Left renal pelvis (tissue), 4 donors: Measurements from ENCODE around the gene ADCY9. TPM values are rescaled to one million over a fixed set of nuclear protein-coding genes. Genes with fewer than 3 reads are reported as not detected.
"Not testable (repeated sequence)": the region's sequence is repeated elsewhere in the genome, so short reads cannot be mapped to it uniquely, and the experiment has no call there.

Experiments used
- DNase-seq, 4 donors: peaks; one replicate each; pipeline ENCODE4 v3.0.0-alpha.2; 2013; ENCODE audit warnings: low read depth in 4 of 4, low spot score in 3 of 4
- polyA plus RNA-seq, 4 donors: library from polyadenylated mRNA; unstranded; fragments of 120-200 nt; gene quantifications; one replicate each; pipeline ENCODE4 v1.2.1, GENCODE V29; 2013; ENCODE audit not compliant: insufficient read length in 4 of 4

The ADCY9 gene
- polyA plus RNA-seq, 4 donors, result 7.9 to 8.7 (median 8.0) TPM

DNA sequence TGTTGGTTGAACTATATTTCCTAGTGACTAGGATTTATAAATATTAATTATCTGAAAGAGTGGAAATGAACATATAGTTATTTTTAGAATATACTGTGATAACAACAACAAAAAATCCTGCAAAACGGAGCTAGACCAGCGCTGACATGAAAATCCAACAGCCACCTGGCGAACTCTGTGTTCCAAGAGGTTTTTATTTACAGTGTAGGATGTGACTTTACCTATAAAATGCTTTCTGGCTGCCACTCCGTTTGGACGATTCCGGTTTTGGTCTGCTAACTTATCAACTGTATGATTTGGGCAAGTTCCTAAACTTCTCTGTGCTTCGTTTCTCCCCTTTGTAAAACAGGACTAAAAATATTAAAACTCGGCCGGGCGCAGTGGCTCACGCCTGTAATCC lies 73.7 kb downstream of the ADCY9 start:
- no peak for DNase-seq

DNA sequence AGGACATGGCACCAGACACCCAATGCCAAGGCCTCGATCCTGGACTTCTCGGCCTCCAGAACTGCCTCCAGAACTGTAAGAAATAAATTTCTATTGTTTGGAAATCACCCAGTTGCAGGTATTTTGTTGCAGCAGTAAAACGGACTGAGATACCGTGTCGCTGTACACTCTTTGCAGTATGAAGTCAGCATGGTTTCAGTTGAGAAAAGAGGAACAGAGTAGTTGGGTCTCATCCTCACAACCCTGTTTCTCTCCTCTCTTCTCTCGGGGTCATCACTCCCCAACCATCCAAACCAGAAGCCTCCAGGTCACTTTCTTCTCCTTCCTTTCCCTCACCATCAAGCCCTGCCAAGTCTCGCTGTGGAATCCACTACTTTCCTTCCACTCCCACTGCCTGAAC lies 77.8 kb downstream of the ADCY9 start:
- DNase-seq, result no peak

DNA sequence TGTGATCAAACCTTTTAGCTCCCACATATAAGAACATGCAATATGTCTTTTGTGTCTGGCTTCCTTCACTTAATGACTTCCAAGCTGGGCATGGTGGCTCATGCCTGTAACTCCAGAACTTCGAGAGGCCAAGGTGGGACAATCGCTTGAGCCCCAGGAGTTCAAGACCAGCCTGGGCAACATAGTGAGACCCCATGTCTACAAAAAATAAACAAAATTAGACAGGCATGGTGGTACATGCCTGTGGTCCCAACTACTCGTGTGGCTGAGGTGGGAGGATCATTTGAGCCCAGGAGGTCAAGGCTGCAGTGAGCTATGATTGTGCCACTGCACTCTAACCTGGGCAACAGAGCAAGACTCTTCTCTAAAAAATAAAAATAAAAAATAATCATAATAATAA lies 79.3 kb downstream of the ADCY9 start:
- not testable (repeated sequence) for DNase-seq

DNA sequence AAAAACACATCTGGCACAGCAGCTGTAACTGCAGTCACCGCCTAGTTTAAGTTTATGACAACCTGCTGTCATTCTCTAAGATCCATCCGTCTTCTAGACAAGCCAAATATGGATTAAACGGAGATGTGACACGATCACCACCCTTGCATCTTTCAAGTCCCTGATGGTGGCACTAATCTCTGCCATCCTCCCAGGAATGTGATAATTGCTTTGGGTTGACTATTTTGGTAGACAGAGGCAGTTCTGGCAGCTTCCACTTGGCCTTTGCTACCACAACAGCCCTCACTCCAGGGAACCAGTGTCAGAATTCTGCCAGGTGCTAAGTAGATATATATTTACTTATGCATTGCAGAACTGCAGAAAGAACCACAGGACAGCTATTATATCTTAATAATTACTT lies 81.3 kb downstream of the ADCY9 start:
- DNase-seq, result no peak

DNA sequence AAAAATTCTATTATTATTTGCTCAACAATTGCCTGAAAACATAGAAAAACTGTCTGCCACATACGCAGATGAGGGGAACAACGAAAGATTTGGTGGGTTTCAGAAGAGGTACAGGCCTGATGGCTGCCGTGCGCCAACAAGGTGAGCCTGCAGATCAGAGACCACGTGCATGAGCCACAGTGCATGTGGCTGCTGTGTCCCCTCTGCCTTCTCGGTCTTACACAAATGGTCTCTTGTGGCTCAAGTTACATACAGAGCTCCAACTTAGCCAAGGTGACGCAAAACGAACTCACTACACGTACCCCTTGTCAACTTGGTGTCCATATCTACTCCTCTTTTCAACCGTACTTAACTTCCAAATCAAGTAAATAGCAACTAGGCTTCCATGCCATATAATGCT lies 82.3 kb downstream of the ADCY9 start:
- no peak for DNase-seq

DNA sequence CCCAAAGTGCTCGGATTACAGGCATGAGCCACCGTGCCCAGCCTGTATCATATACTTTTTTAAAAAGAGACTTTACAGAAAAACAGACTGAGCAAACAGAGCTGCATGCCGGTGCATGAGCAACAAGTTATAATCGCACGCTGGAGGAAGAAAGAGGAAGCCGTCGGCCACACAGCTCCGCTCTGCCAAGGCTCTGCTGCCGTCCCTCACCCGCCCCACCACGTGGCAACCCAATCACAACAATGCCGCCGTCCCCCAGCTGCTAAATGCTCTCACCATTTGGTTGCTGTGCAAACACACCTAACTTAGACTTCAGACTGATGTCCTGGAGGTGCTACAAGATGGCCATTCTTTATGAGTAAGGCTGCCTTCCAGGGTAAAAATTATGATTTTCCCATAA lies 83.5 kb downstream of the ADCY9 start:
- no peak for DNase-seq

DNA sequence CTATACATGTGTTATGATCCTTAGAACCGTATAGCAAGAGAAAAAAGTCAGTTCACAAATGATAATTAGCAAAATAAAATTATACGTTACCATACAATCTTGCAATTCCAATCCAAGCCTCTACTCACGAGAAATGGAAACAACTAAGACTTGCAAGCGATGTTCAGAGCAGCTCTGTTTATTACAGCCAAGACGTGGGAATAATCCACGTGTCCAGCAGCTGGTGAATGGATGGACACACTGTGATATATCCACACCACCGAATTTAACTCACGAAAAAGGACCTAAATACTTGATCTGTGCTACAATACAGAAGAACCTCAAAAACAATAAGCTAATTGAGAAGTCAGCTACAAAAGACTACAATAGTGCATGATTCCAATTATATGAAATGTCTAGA lies 88.1 kb downstream of the ADCY9 start:
- no peak for DNase-seq

DNA sequence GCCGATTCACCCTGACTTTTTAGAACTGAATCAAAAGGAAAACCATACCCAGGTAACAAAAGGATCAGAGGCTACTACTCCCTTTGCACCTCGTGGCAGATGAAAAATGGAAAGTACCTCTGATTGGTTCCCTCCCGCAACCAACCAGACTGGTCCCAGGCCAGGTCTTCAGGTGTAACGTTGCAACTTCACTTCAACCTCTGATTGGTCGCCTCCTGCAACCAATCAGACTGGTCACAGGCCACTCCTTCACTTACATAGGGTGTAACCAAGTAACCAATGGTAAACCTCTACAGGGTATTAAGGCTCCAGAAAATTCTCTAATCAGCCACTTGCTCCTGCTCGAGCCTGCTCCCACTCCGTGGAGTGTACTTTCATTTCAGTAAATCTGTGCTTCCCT lies 89.4 kb downstream of the ADCY9 start:
- no peak for DNase-seq

DNA sequence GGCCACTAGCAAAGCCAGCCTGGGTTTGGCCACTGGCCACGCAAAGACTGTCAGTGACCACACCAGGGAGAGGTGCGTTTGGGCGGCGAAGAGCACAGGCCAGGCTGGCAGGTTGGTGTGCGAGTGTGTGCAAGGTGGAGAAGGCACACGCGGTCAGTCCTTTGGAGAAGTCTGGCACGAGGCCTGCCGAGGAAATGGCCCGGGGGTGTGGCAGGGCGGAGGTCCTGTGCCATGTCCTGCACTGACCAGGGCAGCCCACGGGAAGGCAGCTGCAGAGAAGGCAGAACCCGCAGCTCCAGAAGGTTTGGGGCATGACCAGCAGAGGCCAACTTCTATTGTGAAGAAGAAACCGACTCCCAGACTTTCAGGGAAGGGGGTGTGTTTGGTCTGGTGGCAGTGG lies 90.8 kb downstream of the ADCY9 start:
- no peak for DNase-seq

DNA sequence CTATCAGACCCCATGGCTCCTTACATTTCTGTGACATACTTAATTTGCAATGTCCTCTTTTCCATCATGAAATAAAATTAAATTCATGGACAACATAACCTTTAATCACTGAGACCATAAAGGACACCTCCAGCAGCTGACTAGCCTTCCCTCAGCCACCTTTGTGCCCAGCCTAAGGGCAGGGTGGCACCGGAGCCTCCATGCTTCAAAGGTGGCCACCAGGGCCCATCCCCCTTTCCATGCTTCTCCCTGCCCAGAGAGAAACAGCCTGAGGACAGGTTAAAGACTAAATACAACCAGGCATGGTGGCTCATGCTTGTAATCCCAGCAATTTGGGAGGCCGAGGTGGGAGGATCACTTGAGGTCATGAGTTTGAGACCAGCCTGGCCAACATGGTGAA lies 94.3 kb downstream of the ADCY9 start:
- DNase-seq, result no peak

DNA sequence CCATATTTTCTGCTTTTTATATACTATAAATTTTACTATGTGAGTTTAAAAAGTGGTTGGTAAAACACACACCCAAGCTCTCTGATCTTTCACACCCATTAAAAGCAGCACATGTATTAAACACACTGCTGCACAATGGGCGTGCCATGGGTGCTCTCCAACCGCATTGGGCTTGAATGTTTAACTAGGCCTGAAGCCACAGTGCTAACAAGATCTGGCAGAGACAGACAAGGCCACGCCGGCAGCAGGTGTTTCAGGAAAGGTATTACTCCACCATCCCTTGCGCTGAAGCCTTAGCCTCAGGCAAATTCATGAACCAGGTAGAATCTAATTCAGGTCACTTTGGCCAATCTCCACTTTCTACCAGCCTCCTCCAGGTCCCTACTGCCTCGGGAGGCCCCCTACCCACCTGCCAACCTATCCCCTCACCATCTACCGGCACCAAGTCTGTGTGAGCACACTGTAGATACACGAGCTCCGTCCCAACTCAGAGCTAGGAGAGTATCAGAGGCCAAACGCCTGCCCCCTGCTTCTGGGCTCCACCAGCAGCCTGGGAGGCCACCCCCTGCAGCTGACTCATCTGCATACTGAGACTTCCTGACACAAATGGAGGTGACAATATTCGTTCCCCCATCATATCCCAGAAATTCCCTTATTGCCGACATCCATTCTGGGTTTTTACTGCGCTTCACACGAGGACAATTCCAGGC lies 95.0 kb downstream of the ADCY9 start:
- no peak for DNase-seq

DNA sequence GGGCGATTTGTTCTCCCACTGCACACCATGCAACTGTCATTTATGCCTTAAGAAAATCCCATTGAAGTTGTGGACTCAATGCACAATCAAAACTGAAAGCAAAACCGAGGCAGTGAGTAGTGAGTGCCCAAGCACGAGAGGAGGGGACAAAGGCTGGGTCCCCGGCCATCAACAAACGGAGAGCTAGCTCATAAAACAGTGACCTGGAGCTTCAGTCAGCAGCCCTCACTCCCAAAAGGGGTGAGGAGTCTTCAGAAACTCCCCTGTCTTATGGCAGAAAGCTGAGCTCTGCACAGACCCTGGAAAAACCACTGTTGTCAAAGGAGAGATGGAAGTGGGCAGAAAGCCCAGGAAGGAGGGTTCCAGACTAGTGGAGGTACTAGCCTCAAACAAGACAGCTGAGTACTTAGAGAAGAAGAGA lies 96.9 kb downstream of the ADCY9 start:
- no peak for DNase-seq

DNA sequence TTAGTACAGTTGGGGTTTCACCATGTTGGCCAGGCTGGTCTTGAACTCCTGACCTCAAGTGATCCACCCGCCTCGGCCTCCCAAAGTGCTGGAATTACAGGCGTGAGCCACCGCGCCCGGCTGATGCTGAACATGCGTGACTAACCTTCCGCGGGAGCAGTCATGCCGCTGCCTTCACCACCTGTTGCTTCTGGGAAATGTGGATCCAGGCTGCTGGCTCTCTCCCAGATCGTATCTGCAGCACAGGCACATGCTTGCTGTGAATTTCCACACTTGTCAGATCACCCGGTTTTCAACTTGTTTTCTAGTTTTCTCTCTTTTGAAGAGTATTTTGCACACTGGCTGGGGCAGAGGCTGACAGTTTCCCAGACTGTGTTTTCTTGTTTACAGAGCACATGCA lies 97.9 kb downstream of the ADCY9 start:
- no peak for DNase-seq

DNA sequence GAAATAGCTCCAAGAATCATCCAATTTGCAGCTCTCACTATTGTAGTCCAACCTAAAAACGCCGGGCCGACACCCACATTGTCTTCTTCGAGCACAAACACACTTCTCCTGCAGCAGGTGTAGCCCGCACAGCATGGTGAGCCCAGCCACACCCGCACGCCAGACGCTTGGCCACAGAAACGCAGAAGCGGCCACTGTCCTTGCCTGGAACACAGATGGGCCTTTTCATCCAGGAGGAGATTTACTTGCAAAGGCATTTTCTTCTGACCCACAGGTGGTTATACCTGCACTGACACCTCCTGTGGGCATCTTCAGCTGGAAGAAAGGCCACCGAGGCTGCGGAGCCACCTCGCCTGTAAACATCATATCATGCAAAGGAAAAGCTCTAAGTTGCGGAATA lies 98.4 kb downstream of the ADCY9 start:
- no peak for DNase-seq

DNA sequence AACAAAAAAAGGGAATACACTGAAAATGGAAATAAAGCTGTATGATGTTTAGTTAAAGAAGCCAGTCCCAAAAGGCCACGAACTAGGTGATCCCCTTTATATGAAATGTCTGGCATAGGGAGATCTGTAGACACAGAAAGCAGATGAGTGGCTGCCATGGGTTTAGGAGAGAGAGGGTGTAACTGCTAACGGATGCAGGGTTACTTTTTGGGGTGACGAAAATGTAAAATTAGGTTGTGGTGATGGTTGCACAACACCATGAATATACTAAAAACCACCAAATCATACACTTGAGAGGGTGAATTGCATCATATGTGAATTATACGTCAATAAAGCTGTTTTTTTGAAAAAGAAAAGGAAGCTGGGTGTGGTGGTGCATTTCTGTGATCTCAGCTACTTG lies 99.6 kb downstream of the ADCY9 start:
- no peak for DNase-seq

DNA sequence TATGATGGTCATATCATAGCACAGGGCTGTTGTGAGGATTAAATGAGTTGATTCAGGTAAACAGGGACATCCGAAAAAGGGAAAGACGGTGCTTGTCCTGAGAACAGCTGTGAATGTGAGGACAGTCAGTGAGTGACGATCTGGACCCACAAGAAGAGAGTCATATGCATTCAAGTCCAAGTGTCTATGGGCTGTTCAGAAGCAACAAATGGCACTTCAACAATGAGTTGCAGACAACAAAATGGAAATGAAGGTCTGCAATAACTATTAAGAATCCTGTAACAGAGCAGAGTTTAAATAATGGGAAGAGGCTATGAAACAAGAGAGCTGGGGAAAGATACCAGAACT lies 100.3 kb downstream of the ADCY9 start:
- no peak for DNase-seq

DNA sequence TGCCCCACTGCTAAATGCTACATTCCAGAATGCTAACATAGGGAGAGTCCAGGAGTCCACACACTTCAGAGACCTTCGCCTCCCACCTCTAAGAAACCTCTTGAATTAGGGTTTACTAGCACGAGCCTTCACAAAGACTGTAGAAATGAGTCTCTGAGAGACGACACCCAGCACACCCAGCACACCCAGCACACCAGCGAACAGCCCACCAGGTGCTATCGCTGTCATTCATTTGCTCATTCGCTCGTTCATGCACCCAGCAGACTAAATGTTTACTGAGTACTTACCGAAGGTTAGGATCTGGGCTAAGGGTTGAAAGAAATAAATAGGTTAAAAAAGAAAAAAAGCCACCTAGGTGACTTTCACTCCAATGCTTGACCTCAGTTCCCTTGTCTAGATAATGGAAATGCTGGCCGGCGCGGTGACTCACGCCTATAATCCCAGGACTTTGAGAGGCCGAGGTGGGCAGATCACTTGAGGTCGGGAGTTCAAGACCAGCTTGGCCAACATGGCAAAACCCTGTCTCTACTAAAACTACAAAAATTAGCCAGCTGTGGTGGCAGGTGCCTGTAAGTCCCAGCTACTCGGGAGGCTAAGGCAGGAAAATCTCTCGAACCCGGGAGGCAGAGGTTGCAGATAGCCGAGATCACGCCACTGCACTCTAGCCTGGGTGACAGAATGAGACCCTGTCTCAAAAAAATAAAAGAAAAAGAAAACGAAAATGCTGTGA lies 100.8 kb downstream of the ADCY9 start:
- DNase-seq, result no peak

DNA sequence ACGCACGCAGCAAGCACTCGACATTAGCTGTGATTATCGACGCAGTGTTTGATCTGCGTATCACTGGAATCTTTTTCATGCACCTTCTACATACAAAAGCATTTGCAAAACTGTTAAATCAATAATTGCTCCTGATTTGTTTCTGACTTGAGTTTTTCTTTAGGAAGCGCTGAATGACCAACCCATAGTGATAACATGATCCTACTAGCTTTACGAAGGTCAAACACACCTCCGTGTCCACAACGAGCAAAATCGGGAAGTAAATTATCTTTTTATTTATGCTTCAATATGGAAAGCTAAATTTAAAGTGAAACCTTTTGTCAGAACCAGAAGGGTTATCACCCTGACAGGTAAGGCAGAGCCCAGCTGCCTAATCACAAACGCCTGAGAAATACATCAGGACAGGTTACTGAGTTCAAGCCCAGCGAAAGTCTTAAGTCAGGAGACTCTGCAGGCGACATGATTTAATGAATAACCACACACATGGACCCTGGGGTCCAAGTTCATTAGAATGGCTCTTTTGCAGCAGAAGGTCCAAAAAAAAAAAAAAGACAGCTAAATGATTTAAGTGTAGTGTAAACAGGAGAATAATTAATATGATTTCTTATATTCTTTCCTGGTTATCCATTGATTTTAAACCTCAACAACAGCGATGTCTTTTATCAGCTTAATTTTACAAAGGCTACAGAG lies 104.2 kb downstream of the ADCY9 start:
- DNase-seq, result no peak

DNA sequence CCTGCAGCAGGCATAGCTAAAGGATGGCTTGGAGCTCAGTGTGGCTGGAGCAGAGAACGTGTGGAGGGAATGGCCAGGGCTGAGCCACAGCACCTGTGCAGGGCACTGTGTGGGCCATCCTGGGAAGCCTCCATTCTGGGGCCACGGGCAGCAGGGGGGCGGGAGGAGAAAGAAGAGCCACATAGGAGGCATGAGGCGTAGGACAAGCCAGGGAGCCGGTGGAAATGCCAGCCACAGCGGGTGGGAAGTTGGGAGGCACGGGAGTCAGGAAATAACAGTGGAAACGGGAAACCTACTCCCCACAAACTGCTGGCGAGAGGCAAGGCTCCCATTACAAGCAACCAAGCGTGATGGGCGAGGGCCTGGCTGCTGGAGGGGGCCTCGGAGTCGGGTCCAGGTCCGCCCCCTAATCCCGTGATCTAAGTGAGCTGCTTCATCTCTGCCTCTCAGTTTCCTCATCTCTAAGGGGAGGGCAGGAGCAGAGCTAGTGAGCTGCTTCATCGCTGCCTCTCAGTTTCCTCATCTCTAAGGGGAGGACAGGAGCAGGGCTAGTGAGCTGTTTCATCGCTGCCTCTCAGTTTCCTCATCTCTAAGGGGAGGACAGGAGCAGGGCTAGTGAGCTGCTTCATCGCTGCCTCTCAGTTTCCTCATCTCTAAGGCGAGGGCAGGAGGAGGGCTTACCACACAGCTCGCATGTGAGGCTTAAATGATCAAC lies 104.9 kb downstream of the ADCY9 start:
- DNase-seq, result no peak

DNA sequence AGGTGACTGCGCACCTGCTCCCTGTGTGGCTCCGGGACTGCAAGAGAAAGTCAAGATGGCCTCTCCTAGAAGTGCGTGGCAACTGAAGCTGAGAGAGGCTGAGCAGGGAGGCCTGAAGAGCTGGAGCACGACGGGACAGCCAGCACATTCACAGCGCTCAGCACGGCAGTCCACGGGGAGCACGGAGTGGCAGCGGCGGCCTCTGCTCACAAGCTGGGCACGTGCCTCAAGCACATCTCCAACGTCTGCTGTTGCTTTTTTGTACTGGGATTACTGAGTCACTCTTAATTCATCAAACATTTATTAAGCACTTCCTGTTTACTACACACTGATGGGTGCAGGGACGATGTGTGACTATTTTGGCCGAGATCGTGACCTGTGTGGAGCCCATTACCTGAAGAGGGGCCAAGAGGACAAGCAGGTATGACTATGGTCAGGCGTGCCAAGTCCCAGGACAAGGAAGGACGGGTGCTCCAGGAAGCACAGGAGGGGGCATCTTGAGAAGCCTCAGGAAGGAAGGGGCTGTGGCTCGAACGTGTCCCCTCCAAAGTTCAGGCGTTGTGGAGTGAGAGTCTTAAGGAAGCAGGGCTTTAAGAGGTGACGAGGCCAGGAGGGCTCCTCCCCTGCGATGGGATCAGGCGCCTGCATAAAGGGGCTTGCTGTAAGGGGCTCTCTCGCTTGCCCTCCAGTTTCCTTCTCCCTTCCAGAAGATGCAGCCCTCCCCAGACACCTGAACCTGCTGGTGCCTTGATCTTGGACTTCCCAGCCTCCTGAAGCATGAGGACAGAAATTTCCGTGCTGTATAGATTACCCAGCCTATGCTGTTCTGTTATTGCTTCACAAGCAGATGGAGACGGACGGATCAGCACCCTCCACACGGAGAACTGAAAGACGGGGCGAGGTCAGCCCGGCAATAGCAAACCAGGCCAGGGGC lies 105.8 kb downstream of the ADCY9 start:
- no peak for DNase-seq
